Karpas-422 (cell line): Measurements from ENCODE around the gene COL19A1. TPM values are rescaled to one million over a fixed set of nuclear protein-coding genes. Genes with fewer than 3 reads are reported as not detected.
"Not testable (repeated sequence)": the region's sequence is repeated elsewhere in the genome, so short reads cannot be mapped to it uniquely, and the experiment has no call there.

Experiments used
- DNase-seq: peaks from one replicate; pipeline ENCODE4 v3.0.0-alpha.2; 2015
- H2AFZ ChIP-seq: fragments of 200-600 bp; sonication (generic); 2 replicates; pipeline ENCODE4 v1.6.1; 2014; ENCODE audit warnings: antibody characterized with exemption, low read length, mixed read lengths
- H3K27ac ChIP-seq: fragments of 200-600 bp; sonication (generic); 2 replicates; pipeline ENCODE4 v1.5.1; 2014; ENCODE audit warnings: mild to moderate bottlenecking, low read length, moderate library complexity
- H3K27me3 ChIP-seq: fragments of 200-600 bp; sonication (generic); 2 replicates; pipeline ENCODE4 v1.6.1; 2014; ENCODE audit warnings: low read length, mixed read lengths
- H3K36me3 ChIP-seq: fragments of 200-600 bp; sonication (generic); 2 replicates; pipeline ENCODE4 v1.6.1; 2014; ENCODE audit warnings: low read length, mixed read lengths; ENCODE audit not compliant: insufficient read depth
- H3K4me1 ChIP-seq: fragments of 200-600 bp; sonication (generic); 2 replicates; pipeline ENCODE4 v1.6.1; 2014; ENCODE audit warnings: mild to moderate bottlenecking, low read length, mixed read lengths
- H3K4me2 ChIP-seq: fragments of 200-600 bp; sonication (generic); 2 replicates; pipeline ENCODE4 v1.6.1; 2014; ENCODE audit warnings: low read length, low read depth, mild to moderate bottlenecking; ENCODE audit not compliant: poor library complexity, severe bottlenecking
- H3K4me3 ChIP-seq: fragments of 200-600 bp; sonication (generic); 2 replicates; pipeline ENCODE4 v1.5.1; 2014; ENCODE audit warnings: mild to moderate bottlenecking, antibody characterized with exemption, low read length, mixed read lengths
- H3K79me2 ChIP-seq: fragments of 200-600 bp; sonication (generic); 2 replicates; pipeline ENCODE4 v1.6.1; 2014; ENCODE audit warnings: mild to moderate bottlenecking, low read length, mixed read lengths
- H3K9ac ChIP-seq: fragments of 200-600 bp; sonication (generic); 2 replicates; pipeline ENCODE4 v1.6.0; 2014; ENCODE audit warnings: low read length
- H3K9me2 ChIP-seq: fragments of 200-600 bp; sonication (generic), shearing (Covaris generic); replicated peaks from 2 replicates; pipeline ENCODE4 v1.6.0; 2014; ENCODE audit warnings: mild to moderate bottlenecking, low read length, moderate library complexity; ENCODE audit not compliant: insufficient read depth
- H3K9me3 ChIP-seq: fragments of 300-700, 200-600 bp; sonication (generic); 2 replicates; pipeline ENCODE4 v1.6.1; 2014; ENCODE audit warnings: low read length, mixed read lengths
- H4K20me1 ChIP-seq: fragments of 200-600 bp; sonication (generic); 2 replicates; pipeline ENCODE4 v1.6.1; 2014; ENCODE audit warnings: mild to moderate bottlenecking, antibody characterized with exemption, low read length, low read depth; ENCODE audit not compliant: insufficient read depth
- total RNA-seq: library from RNA; depleted of rRNA; stranded (reverse); fragments of >200 nt; shearing (Covaris generic); gene quantifications from 2 replicates; pipeline ENCODE4 v1.2.3, GENCODE V29; 2014; ENCODE audit warnings: low replicate concordance

Gene COL19A1
- total RNA-seq, 1 experiment from 2014 or later, result not detected

- Histone ChIP-seq H3K27ac (no peak overlapping the region), H3K27me3 (no peaks in the 10 kb centered on the region), H3K4me1 (no peaks in the 10 kb centered on the region), H2AFZ (no peak overlapping the region), H4K20me1 (no peaks in the 10 kb centered on the region), H3K9me3 (no peaks in the 10 kb centered on the region), H3K9ac (no peak overlapping the region), H3K79me2 (no peaks in the 10 kb centered on the region), H3K36me3 (no peaks in the 10 kb centered on the region), H3K4me2 (no peak overlapping the region), H3K9me2 (no peaks in the 10 kb centered on the region), H3K4me3 (no peak overlapping the region)
- DNase-seq, result no peak
Observed at GRCh38 chr6:69988458-69989126, 122.2 kb downstream of the COL19A1 start.

- Histone ChIP-seq H3K9ac (no peak overlapping the region), H3K36me3 (no peaks in the 10 kb centered on the region), H3K9me2 (no peaks in the 10 kb centered on the region), H3K4me1 (no peaks in the 10 kb centered on the region), H3K4me2 (no peak overlapping the region), H4K20me1 (no peaks in the 10 kb centered on the region), H3K4me3 (no peak overlapping the region), H3K27ac (no peak overlapping the region), H3K9me3 (no peaks in the 10 kb centered on the region), H3K79me2 (no peaks in the 10 kb centered on the region), H2AFZ (no peak overlapping the region), H3K27me3 (no peaks in the 10 kb centered on the region)
- no peak for DNase-seq
Observed at GRCh38 chr6:69994251-69994650, 127.9 kb downstream of the COL19A1 start.

GRCh38 chr6:70008189-70008588, 141.8 kb downstream of the COL19A1 start:
- Histone ChIP-seq H2AFZ (no peak overlapping the region), H3K36me3 (no peaks in the 10 kb centered on the region), H3K4me3 (no peak overlapping the region)

GRCh38 chr6:70010339-70010738, 144.0 kb downstream of the COL19A1 start:
- H2AFZ ChIP-seq, H3K4me3 ChIP-seq, H3K79me2 ChIP-seq, H3K36me3 ChIP-seq, H4K20me1 ChIP-seq, H3K4me1 ChIP-seq, H3K27me3 ChIP-seq, DNase-seq, H3K9ac ChIP-seq, H3K4me2 ChIP-seq, H3K9me3 ChIP-seq, H3K9me2 ChIP-seq, H3K27ac ChIP-seq: not testable (repeated sequence)

More at GRCh38 chr6:70008189-70008588, 141.8 kb downstream of the COL19A1 start:
- Histone ChIP-seq H4K20me1 (no peaks in the 10 kb centered on the region), H3K27me3 (no peaks in the 10 kb centered on the region), H3K4me1 (no peaks in the 10 kb centered on the region), H3K79me2 (no peaks in the 10 kb centered on the region), H3K27ac (no peak overlapping the region), H3K9me2 (no peaks in the 10 kb centered on the region), H3K4me2 (no peak overlapping the region), H3K9me3 (no peaks in the 10 kb centered on the region), H3K9ac (no peak overlapping the region)
- no peak for DNase-seq

- H3K79me2 ChIP-seq, H3K4me1 ChIP-seq, H2AFZ ChIP-seq, H3K4me2 ChIP-seq, H3K27me3 ChIP-seq, H3K36me3 ChIP-seq, H3K27ac ChIP-seq, H3K9me2 ChIP-seq, H3K4me3 ChIP-seq, H4K20me1 ChIP-seq, H3K9ac ChIP-seq, DNase-seq, H3K9me3 ChIP-seq: not testable (repeated sequence)
Observed at GRCh38 chr6:70023201-70023600, 156.8 kb downstream of the COL19A1 start.

- H3K9me2 ChIP-seq, result no peaks in the 10 kb centered on the region
- H2AFZ ChIP-seq, result no peak overlapping the region
- no peak overlapping the region for H3K9ac ChIP-seq
- H3K79me2 ChIP-seq, result no peaks in the 10 kb centered on the region
- H3K4me2 ChIP-seq, result no peak overlapping the region
- no peaks in the 10 kb centered on the region for H3K9me3 ChIP-seq
- no peak for DNase-seq
- no peak overlapping the region for H3K27ac ChIP-seq
- H4K20me1 ChIP-seq, result no peaks in the 10 kb centered on the region
- no peaks in the 10 kb centered on the region for H3K36me3 ChIP-seq
- no peak overlapping the region for H3K4me3 ChIP-seq
- H3K27me3 ChIP-seq, result no peaks in the 10 kb centered on the region
- no peaks in the 10 kb centered on the region for H3K4me1 ChIP-seq
Observed at GRCh38 chr6:70028246-70028645, 161.9 kb downstream of the COL19A1 start.

GRCh38 chr6:70028926-70029325, 162.6 kb downstream of the COL19A1 start:
- Histone ChIP-seq H3K27me3 (no peaks in the 10 kb centered on the region), H3K79me2 (no peaks in the 10 kb centered on the region), H3K4me3 (no peak overlapping the region), H3K4me2 (no peak overlapping the region), H3K4me1 (no peaks in the 10 kb centered on the region), H3K36me3 (no peaks in the 10 kb centered on the region), H3K9ac (no peak overlapping the region), H2AFZ (no peak overlapping the region), H4K20me1 (no peaks in the 10 kb centered on the region), H3K9me3 (no peaks in the 10 kb centered on the region), H3K27ac (no peak overlapping the region), H3K9me2 (no peaks in the 10 kb centered on the region)
- no peak for DNase-seq

GRCh38 chr6:70033781-70034180, 167.4 kb downstream of the COL19A1 start:
- no peak overlapping the region for H3K9ac ChIP-seq
- H3K4me1 ChIP-seq, result no peaks in the 10 kb centered on the region
- no peak overlapping the region for H3K27ac ChIP-seq
- no peak overlapping the region for H3K4me3 ChIP-seq
- no peaks in the 10 kb centered on the region for H3K79me2 ChIP-seq
- no peak overlapping the region for H3K4me2 ChIP-seq
- H3K27me3 ChIP-seq, result no peaks in the 10 kb centered on the region
- H3K9me2 ChIP-seq, result no peaks in the 10 kb centered on the region
- H4K20me1 ChIP-seq, result no peaks in the 10 kb centered on the region
- no peak for DNase-seq
- no peak overlapping the region for H2AFZ ChIP-seq
- H3K36me3 ChIP-seq, result no peaks in the 10 kb centered on the region
- no peaks in the 10 kb centered on the region for H3K9me3 ChIP-seq
